Frontal cortex (tissue), 4 donors: ENCODE data around the gene GPR153. TPM values are rescaled to one million over a fixed set of nuclear protein-coding genes. Genes with fewer than 3 reads are reported as not detected.

Source experiments
- DNase-seq, 2 donors: peaks; one replicate each; pipeline ENCODE4 v3.0.0; 2012; ENCODE audit warnings: low spot score in 2 of 2
- FAIRE-seq: peaks from 2 replicates; lab custom pipeline; 2012; peaks lifted over from hg19 to GRCh38; lab: Jason Lieb, UNC
- total RNA-seq: library from RNA; depleted of rRNA; stranded (reverse); fragments of >200 nt; gene quantifications from one replicate; pipeline ENCODE4 v1.2.3, GENCODE V29; 2014
- donor health status: control.
- donor health status: control.
- donor health status: control.

Gene GPR153
- total RNA-seq, 1 donor from 2014 or later = 22.0 TPM

DNA sequence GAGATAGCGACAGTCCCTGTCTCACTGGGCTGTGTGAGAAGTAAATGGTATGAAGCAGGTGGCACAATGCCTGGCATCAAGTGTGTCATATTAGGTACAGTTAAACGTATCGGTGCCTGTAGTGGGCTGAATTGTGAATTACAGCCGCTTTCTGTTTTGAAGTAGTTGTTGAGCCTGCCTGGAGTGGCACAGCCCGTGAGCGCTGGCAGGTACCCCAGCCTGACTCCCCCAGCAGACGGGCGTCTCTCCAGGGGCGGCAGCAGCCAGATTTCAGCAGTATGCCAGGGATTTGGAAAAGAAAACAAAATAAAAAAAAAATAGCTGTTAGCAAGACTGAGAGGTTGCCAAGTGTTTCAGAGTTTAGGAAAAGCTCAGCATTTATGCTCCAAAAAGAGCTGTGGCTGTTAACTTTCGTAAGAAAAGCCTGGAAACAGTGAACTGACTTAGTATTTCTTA is 26.6 kb upstream of the GPR153 start:
- DNase-seq = peak; percentile 50 to 60
- no peak for FAIRE-seq

DNA sequence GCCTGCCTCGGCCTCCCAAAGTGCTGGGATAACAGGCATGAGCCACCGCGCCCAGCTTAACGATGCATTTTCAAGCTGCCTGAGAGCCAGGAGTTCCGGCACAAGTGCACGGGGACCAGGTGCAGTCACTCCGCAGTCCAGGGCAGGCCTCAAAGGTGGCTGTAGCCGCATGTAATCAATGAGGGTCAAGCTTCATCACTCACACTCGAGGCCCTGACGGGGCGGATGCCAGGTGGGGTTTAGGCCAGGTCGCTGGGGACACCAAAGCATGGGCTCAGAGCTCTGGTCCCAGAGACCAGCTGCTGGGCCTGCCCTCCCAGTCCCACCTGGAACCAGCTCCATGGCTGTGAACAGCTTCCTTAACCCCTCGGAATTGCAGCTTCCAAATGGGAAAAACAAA is 26.1 kb upstream of the GPR153 start:
- DNase-seq (no peak), FAIRE-seq (no peak)

DNA sequence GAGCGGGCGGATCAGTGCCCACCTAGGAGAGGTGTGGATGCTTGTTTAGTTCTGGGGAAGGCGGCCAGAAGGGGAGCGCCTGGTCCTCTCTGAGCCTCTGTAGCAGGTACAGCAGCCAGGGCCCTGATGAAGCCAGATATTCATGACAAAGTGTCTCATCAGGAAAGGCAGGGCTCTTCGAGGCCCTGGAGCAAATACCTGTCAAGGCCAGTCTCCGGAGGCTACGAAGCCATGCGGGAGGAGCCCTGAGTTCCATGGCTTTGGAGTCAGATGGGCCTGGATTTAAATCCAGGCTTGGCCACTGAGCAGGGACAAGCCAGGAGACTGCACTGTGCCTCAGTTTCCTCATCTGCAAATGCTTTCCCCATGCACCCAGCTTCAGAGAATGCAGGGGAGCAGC is 25.4 kb upstream of the GPR153 start:
- FAIRE-seq = no peak
- no peak for DNase-seq

DNA sequence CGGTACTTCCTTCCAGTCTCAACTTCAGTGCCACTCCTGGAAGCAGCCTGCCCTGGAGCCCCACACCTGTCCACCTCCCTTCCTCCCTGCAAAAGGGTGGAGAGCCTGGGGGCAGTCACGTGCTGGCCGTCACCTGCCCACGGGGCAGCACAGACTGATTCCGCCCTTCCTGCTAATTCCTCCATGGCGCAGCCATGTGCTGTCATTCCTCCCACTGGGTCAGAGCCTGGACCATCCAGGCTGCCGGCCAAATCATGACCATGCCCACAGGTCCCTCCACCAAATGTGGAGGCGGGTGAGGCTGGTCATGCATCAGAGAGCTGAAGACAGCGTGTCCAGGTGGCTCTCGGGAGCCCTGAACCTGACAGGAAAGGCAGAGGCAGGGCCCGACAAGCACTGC is 24.4 kb upstream of the GPR153 start:
- FAIRE-seq (no peak), DNase-seq (no peak)

DNA sequence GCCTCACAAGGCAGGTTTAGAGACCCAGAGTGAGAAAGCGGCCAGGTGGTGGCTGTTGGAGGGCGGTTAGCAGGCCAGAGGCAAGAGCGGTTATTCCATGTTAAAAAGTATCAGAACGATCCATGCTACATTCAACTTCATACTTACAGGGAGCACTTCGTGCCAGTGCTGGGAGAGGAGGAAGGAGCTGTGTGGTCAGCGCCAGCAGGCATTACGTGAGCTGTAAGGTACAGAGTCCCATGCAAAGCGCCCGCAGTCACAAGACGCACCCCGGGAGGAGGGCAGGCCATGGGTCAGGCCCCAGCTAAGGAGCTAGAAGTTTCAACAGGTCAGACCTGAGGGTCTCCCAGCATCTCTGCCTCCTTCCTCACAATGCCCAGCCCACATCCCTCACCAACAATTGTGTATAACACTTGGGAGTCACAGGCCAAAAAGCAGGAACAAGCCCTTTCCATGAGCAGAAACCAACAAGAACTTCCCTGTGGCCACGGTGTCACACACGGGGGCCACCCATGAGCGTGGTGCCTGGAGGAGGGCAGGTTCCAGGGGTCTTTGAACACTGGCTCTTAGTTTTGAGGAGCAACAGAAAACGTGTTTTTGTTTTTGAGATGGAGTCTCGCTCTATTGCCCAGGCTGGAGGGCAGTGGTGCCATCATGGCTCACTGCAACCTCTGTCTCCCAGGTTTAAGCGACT is 21.8 kb upstream of the GPR153 start:
- no peak for FAIRE-seq
- DNase-seq = no peak

DNA sequence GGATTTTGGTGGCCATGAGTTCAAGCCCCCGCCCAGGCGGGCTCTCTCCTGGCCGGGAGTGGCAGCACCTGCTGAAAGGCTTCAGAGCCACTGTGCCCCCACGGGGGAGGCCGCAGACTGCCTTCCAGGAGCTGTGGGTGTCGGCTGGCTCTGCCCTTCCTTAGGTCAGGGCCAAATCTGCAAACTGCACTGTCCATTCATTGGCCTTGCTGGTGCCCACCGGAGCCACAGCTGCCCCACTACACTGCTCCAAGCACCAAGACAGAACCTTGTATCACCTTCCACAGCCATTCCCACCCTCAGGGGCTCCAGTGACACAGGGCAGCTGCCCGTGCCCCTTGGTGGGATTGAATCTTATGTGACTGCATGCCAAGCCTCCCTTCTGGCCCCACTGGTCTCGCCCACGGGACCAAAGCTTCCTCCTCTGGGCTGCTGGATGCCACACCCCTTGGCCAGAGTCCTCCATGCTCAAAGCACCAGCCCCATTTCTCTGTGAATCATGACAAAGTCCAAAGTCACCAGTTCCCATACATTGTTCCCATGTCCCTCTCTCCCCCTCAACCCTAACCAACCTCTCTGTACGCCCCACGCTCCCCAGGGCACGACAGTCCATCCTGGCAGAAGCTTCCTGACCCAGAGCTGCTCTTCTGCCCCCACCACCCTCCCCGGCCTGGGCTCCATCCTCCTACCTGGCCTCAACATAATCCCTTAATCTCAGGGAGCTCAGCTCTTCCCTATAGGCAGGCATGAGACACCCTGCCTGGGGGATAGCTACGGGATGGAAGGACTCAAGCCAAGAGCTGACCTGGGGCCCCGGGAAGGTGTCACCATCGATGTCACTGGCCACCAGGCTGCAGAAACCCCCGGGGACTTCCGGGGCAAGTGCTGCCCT is 20.9 kb upstream of the GPR153 start:
- FAIRE-seq (no peak), DNase-seq (no peak)

DNA sequence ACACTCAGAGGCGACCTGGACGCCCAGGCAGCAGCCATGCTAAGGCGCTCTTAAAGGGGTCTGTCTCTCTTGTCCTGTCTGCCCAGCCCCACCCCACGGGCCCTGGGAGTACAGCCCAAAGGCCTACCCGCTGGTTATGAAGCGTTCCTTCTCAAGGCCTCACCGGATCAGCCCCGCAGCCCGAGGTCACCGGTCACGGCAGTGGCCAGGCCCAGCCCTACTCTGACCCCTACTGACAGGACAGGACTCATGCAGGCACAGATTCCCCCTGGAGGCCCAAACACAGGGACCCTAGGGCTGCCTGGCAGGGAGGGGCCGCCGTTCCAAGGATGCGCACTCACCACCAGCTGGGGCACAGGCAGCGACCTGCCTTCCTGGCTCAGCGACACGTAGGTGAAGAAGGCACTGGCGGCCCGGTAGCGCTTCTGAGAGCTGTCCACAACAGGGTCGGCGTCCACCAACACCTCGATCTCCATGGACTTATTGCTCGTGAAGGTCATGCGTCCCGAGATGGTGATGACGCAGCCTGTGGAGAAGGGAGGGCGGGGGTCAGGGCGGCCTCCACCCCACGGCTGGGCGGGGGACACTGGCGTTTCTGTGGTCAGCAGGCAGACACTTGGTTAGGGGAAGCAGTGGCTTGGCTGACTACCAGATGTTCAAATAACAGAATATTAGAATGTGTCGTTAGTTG is 20.0 kb upstream of the GPR153 start:
- no peak for DNase-seq

DNA sequence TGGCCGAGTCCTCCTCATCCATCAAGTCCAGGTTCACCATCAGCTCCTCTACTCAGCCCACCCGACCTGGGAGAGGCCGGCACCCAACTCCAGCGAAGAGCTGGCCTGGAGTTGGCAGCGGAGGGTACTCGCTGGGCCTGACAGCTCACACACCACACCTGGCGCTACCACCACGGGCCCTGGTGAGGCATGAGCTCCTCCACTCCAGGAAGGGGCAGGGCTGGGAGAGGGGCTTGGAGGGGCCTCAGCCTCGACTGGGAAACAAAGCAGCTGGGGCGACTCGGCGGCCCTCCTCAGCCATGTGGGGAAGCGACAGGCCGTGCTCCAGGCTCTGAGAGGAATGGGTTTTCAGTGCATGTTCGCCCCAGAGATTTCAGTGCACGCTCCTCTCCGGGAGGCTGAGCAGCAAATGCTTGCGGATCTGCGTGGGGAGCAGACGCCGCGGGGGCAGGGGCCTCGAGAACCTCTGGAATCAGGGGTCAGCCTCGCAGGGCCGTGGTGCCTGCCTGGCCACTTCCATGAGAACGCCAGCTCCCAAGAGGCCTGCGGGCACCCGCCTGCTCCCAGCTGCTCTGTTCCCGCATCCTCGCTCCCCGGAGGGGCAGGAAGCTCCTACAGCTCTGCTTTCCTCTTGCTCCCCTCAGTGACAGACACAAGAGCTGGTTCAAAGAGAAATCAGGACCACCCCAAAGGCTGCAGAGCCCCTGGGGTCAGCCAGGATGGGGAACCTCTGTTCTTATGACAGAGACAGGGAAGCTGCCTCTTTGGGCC is 18.9 kb upstream of the GPR153 start:
- no peak for FAIRE-seq
- DNase-seq = no peak

More for the DNA sequence above, 20.0 kb upstream of the GPR153 start:
- no peak for FAIRE-seq

DNA sequence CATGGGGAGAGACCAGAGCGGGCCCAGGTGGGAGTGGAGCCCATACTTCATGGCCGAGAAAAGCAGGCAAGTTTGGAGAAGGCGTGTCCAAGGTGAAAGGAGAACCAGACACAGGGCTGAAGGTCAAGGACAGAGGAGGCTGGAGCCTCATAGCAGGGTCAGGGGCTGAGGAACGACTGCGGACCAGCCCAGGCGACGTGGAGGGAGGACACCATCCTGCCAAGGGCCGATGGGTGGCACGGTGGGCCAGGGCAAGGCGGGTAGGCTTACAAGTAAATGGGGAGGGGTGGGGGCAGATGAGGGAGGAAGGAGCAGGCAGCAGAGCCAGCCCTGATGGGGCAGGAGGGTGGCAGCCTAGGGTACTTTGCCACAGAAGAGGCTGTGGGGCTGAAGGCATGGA is 18.2 kb upstream of the GPR153 start:
- no peak for FAIRE-seq

DNA sequence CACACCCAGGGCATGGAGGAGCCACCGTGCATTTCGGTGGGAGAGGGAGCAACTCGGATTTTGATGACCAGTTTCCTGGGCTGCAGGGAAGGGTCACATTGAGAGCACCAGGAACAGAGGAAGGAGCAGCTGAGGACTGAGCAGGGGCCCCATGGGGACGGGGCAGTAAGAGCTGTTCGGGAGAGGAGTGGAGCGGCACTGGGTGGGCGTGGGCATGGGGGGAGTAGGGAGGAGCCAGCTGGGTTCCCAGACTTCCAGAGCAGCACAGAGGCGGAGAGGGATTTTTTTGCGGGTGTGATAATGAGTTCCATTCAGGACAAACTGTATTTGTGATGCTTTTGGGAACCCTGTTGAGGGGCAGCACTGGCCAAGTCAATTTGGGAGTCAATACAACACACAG is 17.4 kb upstream of the GPR153 start:
- FAIRE-seq (no peak), DNase-seq (no peak)

More for the DNA sequence above, 18.2 kb upstream of the GPR153 start:
- no peak for DNase-seq

DNA sequence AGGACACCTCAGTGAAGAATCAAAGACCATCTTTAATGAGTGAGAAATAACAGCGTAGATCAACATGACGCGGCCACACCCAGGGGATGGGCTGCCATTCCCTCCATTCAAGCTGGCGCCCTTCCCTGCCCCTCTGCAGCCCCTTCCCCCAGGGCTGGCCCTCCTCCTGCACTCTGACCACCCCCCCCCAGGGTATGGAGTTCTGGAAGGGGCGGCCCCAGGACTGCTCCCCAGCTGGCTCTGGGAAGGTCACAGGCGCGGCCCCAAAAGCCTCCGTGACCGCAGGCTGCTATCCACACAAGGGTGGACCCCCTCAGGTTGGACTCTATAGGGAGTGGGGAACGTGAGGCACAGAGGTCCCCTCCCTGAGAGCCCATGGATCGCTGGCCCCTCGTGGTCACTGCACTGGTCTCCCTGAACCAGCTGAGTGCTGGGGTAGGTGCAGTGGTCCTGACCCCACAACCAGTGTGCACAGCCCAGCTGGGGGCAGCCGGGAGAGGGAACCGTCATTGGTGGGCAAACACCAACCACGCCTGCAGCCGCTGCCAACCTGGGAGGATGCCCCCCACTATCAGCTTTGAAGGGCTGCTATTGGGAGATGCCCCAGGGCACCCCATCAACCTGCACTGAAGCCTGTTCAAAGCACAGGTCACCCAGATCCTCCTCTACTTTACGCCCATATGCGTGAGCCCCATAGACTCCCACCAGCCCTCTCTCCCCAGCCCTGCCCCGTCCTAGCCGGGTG is 16.1 kb upstream of the GPR153 start:
- DNase-seq (no peak), FAIRE-seq (no peak)

DNA sequence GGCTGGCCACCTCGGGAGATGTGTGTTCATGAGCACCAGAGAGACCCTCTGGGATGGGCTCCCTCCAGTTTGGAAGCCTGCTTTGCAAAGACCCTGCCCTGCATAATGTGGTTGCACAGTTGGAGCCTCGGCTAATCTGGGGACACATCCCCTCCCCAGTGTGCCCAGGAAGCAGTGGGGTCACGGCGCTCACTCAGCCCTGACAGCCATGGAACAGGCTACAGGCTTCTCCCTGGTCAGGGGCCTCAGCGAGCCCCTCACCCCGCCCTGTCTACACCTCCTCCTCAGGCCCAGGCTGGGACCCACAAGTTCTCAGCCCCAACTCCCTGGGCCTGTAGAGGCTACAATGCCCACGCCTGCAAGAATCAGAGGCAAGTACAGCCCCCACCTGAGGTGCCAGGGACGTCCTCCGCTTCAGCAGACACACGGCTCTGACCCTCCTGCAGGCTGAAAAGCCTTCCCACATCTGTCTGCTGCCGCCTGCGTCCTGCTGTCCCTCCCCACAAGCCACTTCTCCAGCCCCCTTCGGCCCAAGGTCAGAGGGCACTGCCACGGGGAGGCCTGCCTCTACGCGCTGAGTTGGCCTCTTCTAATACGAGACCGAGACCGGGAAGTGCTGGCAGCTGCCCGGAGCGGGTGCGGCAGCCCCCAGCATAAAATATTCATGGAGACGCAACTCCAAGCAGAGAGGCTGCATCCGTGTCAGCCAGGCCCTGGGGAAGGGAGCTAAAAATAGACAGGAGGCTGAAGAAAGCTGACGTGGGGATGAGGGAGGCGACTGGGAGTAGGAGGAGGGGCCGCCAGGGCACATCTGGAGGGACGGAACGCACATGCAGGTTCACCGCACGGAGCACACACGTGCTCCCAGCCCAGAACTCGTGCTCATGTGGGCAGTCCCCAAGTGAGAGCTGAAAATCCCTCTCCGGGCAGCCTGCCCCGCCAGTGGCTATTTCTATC is 15.2 kb upstream of the GPR153 start:
- FAIRE-seq (no peak), DNase-seq (peak; percentile 44 to 82)

DNA sequence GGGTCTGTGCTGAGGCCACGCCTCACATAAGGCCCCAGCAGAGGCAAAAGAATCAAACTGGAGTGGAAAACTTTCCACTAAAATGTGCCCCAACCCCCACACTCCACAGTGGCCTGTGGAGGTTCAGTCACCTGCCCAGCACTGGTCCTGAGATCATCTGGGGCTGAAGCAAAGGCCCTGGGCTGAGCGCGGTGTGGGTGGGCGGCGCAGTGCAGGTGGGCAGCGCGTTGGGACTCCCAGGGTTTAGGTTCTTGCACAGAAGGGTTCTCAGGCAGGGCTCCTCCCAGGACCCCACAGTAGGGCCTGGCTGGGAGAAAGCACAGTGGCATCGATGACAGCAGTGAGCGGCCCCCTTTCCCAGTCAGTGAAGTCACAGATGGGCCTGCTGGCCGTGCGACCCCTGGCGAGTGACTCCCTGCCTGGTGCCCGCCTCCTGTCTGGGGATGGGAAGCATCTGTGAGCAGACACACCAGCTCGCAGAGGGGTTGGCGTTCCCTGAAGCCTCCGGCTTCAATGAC is 13.8 kb upstream of the GPR153 start:
- FAIRE-seq = no peak
- no peak for DNase-seq

DNA sequence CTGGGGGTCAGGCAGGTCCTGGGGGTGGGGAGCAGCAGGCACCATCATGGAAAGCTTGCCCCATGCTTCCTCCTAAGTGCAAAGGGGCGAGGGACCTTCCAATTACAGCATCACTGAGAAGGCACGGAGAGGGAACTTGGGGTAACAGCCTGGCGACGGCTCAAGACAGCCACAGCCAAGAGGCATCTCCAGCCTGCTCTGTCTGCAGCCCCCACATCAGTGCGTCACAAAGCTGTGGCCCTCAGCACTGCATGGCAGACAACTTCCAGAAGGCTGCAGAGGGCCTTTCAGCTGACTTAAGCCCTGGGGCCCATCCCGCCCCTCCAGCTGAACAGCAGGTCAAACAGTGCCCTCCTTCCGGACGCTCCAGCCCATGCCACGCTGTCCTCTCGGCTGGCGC is 13.2 kb upstream of the GPR153 start:
- FAIRE-seq (no peak), DNase-seq (no peak)

DNA sequence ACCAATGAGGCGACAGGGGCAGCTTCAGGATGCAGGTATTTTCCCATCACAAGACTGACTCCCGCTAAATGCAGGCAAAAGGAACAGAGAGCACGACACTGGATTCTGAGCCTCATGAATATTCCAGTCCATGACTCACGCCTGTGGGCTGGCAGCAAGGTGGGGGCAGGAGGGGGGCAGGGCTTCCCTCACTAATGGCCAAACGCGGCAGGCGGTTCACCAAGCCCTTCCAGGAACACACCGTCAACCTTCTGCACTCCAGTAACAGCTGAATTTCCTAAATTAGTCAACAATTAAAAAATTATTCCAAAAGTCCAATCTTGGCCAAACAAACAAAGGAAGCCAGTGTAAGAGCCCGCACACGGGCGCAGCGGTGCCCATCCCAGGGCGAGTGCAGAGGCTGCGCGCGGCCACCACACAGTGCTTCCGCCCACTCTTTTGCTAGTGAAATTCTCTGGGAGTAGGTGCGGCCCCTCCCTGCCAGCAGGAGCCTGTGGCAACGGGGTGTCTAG is 12.5 kb upstream of the GPR153 start:
- no peak for FAIRE-seq
- DNase-seq = peak in 1 of 2 donors; percentile 69

DNA sequence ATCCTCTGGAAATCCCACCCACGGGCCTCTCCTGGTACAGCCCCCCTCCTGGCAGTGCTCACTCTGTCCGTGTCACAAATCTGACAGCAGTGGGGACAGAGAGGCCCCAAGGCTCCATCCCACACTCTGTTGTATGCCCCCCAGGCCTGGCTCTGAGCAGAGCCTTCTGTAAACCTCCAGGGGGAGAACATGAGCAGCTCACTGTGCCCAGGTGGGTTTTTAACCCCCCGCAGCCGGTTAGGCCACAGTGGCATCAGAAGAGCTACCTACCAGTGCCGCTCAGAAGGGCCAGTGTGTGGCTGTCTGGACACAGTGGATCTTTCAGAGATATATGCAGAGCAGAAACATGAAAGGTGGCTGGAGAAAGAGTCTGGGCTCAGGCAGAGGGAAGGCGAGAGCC is 12.0 kb upstream of the GPR153 start:
- DNase-seq (no peak), FAIRE-seq (no peak)

DNA sequence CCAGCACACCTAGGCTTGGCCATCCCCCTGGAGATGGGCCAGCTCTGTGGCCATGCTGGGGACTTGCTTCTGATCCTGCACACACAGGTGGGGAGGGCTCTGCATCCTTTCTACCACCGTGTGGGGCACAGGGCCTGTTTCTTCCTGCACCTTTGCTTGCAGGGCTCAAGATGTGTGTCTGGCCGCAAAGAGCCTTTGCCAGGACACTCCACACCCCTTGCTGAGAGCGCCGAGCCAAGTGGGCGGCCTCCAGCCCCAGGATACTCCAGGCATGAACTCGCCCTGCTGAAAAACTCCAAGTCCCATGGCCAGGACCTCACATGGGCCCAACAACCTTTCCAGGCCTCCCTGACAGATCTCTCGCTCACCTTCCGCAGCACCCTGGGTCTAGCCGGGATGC is 11.6 kb upstream of the GPR153 start:
- no peak for DNase-seq

DNA sequence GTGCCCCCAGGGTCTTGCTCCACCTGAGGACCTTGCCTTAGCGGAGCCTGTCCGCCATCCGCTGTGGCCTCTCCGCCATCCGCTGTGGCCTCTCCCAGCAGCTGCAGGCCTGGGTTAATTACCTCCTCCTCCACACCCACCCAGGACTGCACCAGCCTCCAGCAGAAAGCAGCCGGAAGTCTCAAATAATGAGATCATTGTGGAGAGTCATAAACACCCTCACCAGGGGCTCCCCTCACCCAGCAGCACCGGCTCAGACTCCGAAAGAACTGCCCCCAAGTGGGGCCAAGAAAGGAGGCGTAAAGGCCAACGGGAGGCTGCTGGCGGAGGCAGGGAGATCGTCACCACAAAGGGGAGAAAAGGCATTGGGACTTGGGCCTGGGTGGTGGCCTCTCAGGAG is 10.7 kb upstream of the GPR153 start:
- DNase-seq = no peak
- no peak for FAIRE-seq

More for the DNA sequence above, 11.6 kb upstream of the GPR153 start:
- FAIRE-seq = no peak
